Right atrium auricular region (tissue), 2 donors: ENCODE measurements around the gene RPL38. TPM values are rescaled to one million over a fixed set of nuclear protein-coding genes. Genes with fewer than 3 reads are reported as not detected.

Experiments used
- DNase-seq: peaks from one replicate; pipeline ENCODE4 v3.0.0-alpha.2; 2019; ENCODE audit warnings: low spot score
- H3K27ac ChIP-seq, 2 donors: fragments of 200-600 bp; sonication (generic); 1 replicate in 1 of 2; 2 replicates in 1 of 2; pipeline ENCODE4 v1.5.1; 2016 to 2019
- H3K27me3 ChIP-seq, 2 donors: fragments of 200-600 bp; sonication (generic); one replicate each; pipeline versions ENCODE4 v1.5.1 to v1.6.0; 2017 to 2019
- H3K36me3 ChIP-seq: fragments of 200-600 bp; sonication (generic); one replicate; pipeline ENCODE4 v1.5.1; 2016
- H3K4me1 ChIP-seq, 2 donors: fragments of 200-600 bp; sonication (generic); one replicate each; pipeline versions ENCODE4 v1.5.1 to v1.6.0; 2017 to 2019
- H3K4me3 ChIP-seq, 2 donors: fragments of 200-600 bp; sonication (generic); 1 replicate in 1 of 2; 2 replicates in 1 of 2; pipeline ENCODE4 v1.5.1; 2017 to 2019; ENCODE audit warnings: mild to moderate bottlenecking in 1 of 2, moderate library complexity in 1 of 2
- H3K9me3 ChIP-seq, 2 donors: fragments of 200-600 bp; sonication (generic); one replicate each; pipeline ENCODE4 v1.5.1; 2019
- total RNA-seq, 2 donors: library from RNA; depleted of rRNA; stranded (reverse); fragments of >200 nt; gene quantifications; one replicate each; pipeline ENCODE4 v1.1.0, GENCODE V29; 2016
- TF ChIP-seq, protein P1 (sequence below), 2 donors: fragments of 200-600 bp; sonication (generic); IDR thresholded peaks; one replicate each; pipeline ENCODE4 v1.5.1; 2019; ENCODE audit warnings: antibody characterized with exemption in 2 of 2

RPL38 gene
- total RNA-seq, 2 donors from 2014 or later, result 212 to 310 TPM

DNA sequence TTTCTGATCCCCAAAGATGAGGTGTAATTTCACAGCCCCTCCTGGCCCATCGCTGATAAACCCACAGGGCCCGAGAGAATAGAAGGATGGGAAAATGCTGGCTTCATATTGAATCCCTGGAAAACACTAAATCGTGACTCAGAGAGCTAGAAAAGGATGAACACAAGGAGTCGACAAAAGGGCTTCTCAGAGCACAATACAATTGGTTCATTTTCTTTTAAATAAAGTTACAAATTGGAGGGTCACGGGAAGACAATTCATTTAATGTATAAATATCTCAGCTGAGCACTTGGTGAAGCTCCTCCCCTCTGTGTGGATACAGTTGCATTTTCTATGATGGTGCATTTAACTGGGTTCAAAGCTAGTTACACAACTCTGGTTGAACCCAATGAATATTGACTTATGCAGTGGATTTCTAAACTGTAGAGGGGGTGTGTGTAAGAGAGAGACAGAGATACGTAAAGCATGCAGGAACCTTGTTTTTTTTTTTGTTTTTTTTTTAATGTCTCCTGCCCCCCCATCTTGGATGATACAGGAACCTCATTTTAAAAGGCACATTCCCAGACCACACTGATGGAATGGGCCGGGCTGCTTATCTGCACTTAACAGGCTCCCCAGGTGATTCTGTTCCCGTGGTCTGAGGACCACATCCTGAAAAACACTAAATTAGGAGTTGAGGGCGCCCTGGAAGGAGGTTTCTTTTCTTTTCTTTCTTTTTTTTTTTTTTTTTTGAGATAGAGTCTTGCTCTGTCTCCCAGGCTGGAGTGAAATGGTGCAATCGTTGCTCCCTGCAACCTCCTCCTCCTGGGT, 24.0 kb downstream of the RPL38 start:
- H3K9me3 ChIP-seq, result no peaks in the 10 kb centered on the region
- peaks cover 0 to 4% of the 10 kb centered on the region in 2 donors for H3K4me1 ChIP-seq
- H3K27me3 ChIP-seq, result no peaks in the 10 kb centered on the region
- H3K36me3 ChIP-seq, result peaks cover 32% of the 10 kb centered on the region
- no peak for DNase-seq
- no peak overlapping the region for H3K27ac ChIP-seq
- TF ChIP-seq, protein P1, sequence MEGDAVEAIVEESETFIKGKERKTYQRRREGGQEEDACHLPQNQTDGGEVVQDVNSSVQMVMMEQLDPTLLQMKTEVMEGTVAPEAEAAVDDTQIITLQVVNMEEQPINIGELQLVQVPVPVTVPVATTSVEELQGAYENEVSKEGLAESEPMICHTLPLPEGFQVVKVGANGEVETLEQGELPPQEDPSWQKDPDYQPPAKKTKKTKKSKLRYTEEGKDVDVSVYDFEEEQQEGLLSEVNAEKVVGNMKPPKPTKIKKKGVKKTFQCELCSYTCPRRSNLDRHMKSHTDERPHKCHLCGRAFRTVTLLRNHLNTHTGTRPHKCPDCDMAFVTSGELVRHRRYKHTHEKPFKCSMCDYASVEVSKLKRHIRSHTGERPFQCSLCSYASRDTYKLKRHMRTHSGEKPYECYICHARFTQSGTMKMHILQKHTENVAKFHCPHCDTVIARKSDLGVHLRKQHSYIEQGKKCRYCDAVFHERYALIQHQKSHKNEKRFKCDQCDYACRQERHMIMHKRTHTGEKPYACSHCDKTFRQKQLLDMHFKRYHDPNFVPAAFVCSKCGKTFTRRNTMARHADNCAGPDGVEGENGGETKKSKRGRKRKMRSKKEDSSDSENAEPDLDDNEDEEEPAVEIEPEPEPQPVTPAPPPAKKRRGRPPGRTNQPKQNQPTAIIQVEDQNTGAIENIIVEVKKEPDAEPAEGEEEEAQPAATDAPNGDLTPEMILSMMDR (IDR thresholded peaks at IDR 0.05), result no peak
- H3K4me3 ChIP-seq, result no peak overlapping the region

DNA sequence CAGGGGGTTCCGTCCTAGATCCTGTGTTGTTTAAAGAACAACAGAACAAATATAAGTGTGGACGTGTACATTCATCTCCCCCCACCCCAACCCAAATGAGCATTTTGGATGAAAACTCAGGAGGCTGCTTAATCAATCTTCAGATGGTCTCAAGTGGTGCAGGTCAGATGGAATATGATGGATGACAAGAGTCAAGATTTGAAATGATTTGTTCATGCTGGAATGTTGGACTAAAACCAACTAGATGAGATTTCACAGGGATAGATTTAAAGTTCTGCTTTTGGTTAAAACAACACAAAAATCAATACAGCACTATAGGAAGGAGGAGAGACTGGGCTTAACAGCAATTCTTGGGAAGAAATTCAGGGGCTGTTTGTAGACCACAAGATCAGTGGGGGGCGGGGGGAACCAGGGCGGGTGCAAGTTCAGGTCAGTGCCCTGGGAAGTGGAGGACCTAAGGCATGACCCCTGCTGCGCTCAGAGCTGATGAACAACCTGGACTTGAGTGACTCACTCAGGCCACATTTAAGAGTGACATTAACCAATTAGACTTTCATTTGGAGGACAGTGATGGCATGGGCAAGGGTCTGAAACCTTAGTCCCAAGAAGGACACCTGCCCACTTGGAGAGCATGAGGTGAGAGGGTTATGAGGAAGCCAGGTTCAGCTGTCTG, 25.0 kb downstream of the RPL38 start:
- no peaks in the 10 kb centered on the region for H3K9me3 ChIP-seq
- peaks cover 0 to 4% of the 10 kb centered on the region in 2 donors for H3K4me1 ChIP-seq
- no peaks in the 10 kb centered on the region for H3K27me3 ChIP-seq
- no peak overlapping the region for H3K27ac ChIP-seq
- no peak for DNase-seq
- peaks cover 22% of the 10 kb centered on the region for H3K36me3 ChIP-seq
- H3K4me3 ChIP-seq, result no peak overlapping the region
- TF ChIP-seq, protein P1 (IDR thresholded peaks at IDR 0.05), result no peak

DNA sequence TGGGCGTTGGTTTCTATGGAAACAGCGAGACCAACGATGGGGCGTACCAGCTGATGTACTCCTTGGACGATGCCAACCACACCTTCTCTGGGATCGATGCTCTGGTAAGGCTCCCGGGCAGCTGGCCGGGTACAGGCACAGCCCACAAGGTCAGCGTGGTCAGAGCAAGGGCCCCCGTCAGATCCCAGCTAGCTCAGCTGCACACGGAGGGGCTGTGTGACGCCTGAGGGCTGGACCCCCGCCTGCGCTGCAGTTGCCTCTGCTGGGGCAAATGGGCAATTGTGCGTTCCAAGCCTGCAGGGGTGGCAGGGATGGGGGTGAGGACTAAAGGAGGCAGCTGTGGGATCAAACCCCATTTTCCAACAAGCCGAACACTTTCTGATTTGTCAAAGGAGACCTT, 27.4 kb downstream of the RPL38 start:
- no peak overlapping the region for H3K4me3 ChIP-seq
- no peak for DNase-seq
- peaks cover 10% of the 10 kb centered on the region for H3K36me3 ChIP-seq
- TF ChIP-seq, protein P1 (IDR thresholded peaks at IDR 0.05), result no peak
- H3K27me3 ChIP-seq, result no peaks in the 10 kb centered on the region
- H3K4me1 ChIP-seq, result peaks cover 0 to 15% of the 10 kb centered on the region in 2 donors
- H3K9me3 ChIP-seq, result no peaks in the 10 kb centered on the region
- no peak overlapping the region for H3K27ac ChIP-seq

DNA sequence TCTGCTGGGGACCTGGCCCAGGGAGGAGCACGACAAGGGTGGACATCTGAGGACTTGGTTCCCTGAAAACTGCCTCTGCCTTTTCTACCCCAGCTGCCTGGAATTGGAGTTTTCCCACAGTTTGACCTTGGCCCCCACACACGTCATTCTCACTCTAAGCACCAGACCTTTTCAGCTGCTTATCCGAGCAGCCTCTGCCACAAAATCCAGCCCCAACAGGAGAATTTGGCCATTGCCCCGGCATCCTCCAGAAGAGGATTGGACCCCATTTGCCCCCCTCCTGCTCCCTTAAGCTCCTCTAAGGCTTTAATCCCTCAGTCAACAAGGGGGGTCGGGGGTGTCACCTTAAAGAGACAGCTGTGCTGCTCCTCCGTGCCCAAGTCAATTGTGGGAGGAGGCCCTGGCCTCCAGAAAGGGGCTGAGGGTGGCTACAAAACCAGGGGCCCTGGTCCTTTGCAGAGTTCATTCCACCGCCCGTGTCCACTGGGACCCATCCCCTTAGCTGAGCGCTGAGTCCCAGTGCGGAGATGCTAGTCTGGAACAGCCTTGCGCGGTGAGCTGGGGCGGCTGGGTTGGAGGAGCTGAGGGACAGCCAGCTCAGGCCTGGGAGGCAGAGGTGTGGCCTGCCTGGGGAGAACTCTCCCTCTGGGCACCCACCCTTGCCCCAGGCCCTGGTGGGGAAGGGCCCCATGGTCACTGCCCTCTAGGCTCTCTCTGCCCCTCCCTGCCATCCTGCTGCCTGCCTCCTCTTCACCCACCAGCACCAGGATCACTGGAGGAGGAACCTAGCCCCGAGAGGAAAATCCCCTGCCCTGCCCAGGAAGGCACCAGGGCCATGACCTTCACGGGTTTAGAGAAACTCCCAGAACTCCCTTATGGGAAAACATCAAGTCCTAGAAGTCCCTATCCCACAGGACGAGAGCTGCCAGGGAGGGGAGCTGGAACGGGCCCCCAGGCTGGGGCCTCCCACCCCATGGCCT, 28.7 kb downstream of the RPL38 start:
- TF ChIP-seq, protein P1 (IDR thresholded peaks at IDR 0.05), result no peak
- no peak for DNase-seq

DNA sequence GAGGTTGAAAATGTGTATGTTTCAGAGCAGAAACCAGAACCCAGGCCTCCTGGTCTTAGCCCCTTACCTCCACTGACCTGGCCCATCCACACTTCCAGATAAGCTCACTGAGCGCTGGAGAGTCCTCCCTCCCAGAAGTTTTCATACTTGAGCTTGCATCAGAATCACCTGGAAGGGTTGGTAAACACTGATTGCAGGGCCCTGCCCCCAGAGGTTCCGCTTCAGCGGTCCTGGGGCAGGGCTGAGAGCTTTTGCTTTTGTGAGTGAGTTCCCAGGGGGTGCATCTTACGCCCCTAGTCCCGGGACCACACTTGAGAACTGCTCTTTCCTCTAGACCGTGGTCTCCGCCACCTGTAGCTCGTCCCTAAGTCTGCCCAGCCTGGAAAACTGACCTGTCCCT, 30.5 kb downstream of the RPL38 start:
- no peaks in the 10 kb centered on the region for H3K9me3 ChIP-seq
- TF ChIP-seq, protein P1 (IDR thresholded peaks at IDR 0.05), result no peak
- no peak overlapping the region for H3K27ac ChIP-seq

More for the DNA sequence above, 28.7 kb downstream of the RPL38 start:
- Histone ChIP-seq H3K36me3 (peaks cover 10% of the 10 kb centered on the region), H3K4me3 (no peak overlapping the region), H3K27me3 (no peaks in the 10 kb centered on the region), H3K9me3 (no peaks in the 10 kb centered on the region), H3K27ac (no peak overlapping the region), H3K4me1 (peaks cover 0 to 23% of the 10 kb centered on the region in 2 donors)

More for the DNA sequence above, 30.5 kb downstream of the RPL38 start:
- peaks cover 10% of the 10 kb centered on the region for H3K36me3 ChIP-seq
- no peak overlapping the region for H3K4me3 ChIP-seq
- peaks cover 0 to 23% of the 10 kb centered on the region in 2 donors for H3K4me1 ChIP-seq
- H3K27me3 ChIP-seq, result no peaks in the 10 kb centered on the region
- DNase-seq, result no peak
